GM13977 (cell line): ENCODE measurements around the gene SCLT1.

Experiments
- DNase-seq: peaks from one replicate; pipeline ENCODE4 v3.0.0; 2012; ENCODE audit warnings: low spot score
- in situ Hi-C: fragments of 300-500 bp; cut with MboI; formaldehyde crosslinking; loops from one replicate; pipeline ENCODE4 v1.12.0; 2022; ENCODE audit warnings: low sequenced_read_pairs, low pct_unique_long_range_greater_than_20kb, mixed read lengths, inconsistent platforms; ENCODE audit not compliant: unreplicated experiment
- TF ChIP-seq, protein P1 (sequence below): IDR thresholded peaks from 2 replicates; pipeline ENCODE4 v1.5.1; 2012; ENCODE audit warnings: mild to moderate bottlenecking, control low read depth; ENCODE audit not compliant: insufficient read depth; ENCODE audit errors: extremely low read depth, missing control alignments

The SCLT1 gene

DNA sequence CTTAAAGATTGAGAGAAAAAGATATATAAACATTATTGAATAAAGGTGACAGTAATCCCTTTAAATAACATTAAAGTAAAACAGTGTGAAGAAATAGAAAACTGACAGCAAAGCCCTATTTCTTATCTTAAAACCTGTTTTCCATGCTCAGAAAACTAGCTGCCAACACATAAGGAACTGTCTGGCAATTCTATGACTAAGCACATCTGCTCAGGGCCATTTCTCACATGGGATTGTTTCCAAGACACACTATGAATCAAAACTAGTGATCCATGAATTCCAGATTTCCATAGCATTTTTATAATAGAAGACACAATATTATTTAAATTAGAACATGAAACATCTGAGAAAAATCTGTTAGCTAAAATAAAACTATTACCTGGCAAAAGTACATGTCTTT, 113.4 kb downstream of the SCLT1 start:
- no peak for DNase-seq
- in situ Hi-C loops = no loop called here
- TF ChIP-seq, protein P1, sequence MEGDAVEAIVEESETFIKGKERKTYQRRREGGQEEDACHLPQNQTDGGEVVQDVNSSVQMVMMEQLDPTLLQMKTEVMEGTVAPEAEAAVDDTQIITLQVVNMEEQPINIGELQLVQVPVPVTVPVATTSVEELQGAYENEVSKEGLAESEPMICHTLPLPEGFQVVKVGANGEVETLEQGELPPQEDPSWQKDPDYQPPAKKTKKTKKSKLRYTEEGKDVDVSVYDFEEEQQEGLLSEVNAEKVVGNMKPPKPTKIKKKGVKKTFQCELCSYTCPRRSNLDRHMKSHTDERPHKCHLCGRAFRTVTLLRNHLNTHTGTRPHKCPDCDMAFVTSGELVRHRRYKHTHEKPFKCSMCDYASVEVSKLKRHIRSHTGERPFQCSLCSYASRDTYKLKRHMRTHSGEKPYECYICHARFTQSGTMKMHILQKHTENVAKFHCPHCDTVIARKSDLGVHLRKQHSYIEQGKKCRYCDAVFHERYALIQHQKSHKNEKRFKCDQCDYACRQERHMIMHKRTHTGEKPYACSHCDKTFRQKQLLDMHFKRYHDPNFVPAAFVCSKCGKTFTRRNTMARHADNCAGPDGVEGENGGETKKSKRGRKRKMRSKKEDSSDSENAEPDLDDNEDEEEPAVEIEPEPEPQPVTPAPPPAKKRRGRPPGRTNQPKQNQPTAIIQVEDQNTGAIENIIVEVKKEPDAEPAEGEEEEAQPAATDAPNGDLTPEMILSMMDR = no peak

DNA sequence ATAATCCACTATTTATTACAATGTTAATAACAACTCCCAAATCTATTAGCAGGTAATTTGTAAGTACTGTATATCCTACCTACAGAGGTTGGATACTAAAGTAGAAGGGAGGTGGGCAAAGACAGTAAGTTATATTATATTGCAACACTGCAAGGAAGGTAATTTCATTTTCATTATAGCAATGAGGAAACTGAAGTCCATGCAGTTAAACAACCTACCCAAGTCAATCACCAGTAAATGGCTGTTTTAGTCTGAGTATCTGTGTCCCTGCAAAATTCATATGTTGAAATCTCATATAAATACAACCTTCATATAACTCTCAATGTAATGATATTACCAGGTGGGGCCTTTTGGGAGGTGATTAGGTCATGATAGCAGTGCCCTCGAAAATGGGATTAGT, 114.4 kb downstream of the SCLT1 start:
- in situ Hi-C loops = no loop called here
- TF ChIP-seq, protein P1 = no peak
- no peak for DNase-seq

DNA sequence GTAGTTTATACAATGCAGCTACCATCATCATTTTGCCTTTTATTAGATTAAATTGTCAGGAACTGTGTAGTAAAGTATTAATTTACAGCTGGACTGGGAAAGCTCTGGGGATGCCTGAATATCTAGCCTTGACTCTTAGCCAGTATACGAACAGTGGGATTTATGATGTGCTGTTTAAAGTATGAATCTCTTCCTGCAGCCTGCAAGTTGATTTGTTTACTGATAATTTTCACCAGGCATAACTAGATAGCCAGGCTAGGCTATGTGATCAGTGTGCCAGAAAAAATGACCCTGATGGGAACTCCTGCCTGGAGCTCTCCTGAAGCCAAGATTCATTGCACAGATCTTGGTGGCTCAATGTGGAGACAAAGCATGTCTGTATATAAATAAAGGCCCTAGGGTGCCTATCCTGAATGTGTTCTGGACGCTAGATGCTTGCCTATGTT, 119.2 kb downstream of the SCLT1 start:
- DNase-seq = no peak
- TF ChIP-seq, protein P1 = no peak
- in situ Hi-C loops = no loop called here

DNA sequence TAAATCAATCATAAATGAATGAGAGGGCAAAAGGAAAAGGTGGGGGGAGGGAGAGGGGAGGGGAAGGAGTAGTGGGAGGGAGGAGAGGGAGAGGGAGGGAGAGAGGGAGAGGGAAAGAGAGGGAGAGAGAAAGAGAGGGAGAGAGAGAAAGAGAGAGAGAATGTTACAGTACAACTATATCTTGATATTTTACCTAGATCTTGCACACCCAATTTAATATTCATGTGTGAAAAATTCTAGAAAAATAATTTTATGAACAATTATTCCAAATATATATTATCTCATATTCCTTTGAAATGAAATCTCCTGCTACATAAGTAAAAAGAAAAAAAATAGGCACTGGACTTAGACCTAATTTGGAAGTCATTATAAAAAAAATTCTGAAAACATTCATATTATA, 120.0 kb downstream of the SCLT1 start:
- DNase-seq = no peak
- in situ Hi-C loops = no loop called here
- TF ChIP-seq, protein P1 = no peak

DNA sequence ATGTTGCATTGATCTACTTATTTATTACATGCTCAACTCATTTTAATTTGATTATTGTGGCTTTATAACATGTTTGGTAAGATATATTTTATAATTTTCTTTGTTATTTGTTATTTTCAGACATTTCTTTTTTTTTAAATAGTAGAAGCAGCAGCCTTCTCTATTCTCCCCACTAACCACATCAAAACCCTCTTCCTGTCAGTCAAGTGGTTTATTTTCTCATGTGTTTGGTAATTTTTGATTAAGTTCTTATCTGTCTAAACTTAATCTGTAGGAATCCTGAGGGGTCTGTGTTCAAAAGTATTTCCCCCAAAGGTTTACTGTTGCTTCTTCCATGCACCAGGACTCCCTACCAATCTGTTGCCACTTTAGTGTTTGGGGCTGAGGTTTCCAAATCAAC, 131.9 kb downstream of the SCLT1 start:
- TF ChIP-seq, protein P1 = no peak
- in situ Hi-C loops = no loop called here
- DNase-seq = no peak

DNA sequence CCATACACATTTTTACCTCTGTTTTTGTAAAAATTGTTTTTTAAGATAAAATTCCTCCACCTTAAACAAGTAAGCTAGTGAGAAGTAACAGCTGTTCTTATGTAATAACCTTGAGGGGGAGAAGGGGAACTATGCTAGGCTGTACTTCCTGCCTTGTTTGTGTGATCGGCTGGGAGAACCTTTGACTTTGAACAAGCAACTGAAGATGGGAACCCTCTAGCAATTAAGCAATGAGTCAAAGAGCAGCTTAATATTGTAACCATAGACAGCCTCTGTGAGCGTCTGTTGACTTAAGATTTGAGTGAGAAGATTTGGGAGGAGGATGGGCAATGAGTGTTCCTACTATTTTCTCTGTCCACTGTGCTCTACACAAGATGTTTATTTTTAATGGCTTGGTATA, 135.1 kb downstream of the SCLT1 start:
- in situ Hi-C loops = no loop called here
- TF ChIP-seq, protein P1 = no peak
- DNase-seq = no peak

DNA sequence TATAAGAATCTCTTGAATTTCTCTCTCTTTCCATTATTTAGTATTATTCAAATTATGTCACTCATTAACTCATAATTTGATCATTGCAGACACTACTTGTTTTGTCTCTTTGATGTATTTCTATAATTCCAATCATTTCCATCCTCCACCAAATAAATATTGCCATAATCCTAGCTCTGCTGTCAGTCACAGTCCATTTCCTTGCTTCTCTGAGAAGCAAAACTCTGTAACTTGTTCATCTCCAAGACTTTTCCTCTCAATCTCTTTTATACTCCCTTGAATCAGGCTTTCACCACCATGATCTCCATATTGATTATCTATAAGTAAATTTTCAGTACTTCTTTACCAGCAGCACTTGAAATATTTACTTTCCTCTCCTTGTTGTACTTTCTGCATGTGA, 135.9 kb downstream of the SCLT1 start:
- TF ChIP-seq, protein P1 = no peak
- in situ Hi-C loops = no loop called here
- DNase-seq = no peak
